GM18870 (cell line): ENCODE measurements around the gene C2CD2.

Experiments
- ATAC-seq: cut with Tn5 transposase; IDR thresholded peaks from one replicate; pipeline ENCODE4 v1.9.1; 2021; ENCODE audit warnings: moderate library complexity; ENCODE audit not compliant: unreplicated experiment

C2CD2 gene

DNA sequence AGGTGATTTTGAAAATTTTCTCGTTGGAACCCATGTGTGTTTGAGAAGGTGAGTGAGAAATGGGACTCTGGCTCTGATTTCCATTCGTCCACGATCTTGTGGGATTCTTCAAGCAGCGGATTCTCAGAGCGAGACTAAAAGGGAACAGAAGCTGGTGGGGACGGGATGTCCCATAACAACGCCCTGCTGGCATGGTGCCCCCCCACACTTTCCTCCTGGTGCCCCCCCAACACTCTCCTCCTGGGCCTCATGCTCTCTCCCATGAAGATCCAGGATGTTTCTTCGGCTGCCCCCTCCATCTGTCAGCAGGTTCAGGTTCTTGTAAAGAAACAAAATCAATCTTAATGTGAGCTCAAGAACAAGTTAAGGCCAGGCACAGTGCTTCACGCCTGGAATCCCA, 103.7 kb downstream of the C2CD2 start:
- no peak for ATAC-seq

DNA sequence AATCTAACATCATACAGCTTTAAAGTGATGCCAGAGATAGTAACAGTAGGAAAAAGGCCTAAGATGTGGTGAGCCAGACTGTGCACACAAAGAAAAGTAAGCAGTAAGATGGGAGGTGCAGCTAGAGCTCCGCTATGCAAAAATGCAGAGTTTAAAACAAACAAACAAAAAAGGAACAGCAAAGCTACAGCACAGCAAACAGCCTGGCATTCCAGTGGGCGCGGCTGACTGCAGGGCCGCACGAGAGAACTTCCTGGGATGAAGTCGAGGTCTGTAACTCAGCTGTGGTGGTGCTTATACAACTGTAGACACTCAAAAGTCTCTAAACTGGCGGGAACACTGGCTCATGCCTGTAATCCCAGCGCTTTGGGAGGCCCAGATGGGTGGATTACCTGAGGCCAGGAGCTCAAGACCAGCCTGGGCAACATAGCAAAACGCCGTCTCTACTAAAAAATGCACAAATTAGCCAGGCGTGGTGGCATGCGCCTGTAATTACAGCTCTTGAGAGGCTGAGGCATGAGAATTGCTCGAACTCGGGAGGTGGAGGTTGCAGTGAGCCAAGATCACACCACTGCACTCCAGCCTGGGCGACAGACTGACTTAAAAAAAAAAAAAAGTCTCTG, 104.7 kb downstream of the C2CD2 start:
- no peak for ATAC-seq

DNA sequence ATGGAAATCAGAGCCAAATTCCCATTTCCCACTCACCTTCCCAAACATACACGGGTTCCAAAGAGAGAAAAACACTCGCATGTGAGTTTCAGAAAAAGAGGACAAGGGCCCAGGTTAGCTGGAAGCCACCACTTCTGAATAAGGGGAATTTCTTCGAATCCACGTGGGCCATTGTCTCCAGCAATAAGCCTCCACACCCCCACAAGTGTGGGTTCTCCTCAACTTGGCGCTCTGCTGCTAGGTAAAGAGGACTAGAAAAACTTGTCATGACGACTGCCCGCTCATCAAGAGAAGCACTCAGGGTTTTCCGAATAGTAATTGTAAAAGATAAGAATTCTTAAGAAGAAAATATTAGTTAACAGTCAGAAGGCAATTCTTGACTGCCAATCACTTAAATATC, 105.3 kb downstream of the C2CD2 start:
- ATAC-seq: no peak

DNA sequence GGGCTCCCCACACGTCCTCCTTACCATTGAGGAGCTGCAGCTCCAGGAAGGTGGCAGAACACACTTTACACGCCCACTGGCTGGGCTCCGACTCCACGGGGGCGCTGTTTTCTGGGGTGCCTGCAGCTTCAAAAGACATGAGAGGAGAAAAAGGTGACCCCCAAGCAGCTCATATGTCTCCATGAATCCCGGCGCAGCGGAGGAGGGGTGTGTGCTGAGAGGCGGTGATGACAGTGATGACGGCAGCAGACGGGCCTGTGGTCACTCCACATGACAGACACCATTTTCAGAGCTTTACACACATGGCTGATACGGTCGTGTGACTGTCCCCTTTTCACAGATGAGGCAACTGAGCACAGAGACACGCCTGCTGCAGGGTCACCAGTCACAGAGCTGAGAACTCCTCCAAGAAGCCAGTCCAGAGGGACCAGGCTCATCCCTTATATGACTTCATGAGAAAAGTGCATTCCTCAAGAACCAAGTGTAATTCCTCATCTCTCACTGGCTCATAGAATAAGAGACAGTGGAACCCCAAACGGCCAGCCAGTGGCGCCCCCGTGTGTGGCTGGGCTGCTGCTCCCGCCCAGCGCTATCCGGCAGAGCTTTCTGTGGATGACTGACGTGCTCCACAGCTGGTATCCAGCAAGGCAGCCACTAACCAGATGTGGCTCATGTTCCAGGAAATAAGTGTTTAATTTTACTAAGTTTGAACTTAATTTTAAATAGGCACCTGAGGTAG, 106.6 kb downstream of the C2CD2 start:
- ATAC-seq: no peak

DNA sequence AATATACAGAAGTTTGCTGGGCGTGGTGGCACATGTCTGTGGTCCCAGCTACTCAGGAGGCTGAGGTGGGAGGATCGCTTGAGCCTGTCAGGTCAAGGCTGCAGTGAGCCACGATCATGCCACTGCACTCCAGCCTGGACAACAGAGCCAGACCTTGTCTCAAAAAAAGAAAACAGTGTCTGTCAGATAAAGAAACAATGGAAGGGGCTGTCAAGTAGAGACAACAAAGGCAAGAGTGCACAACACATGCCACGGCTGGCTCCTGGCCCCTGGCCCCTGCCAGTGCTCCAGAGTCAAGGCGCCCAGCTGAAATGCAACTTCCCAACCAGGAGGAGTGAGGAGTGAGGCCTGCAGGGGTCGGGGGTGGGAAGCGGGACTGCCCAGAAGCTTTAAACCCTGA, 107.3 kb downstream of the C2CD2 start:
- no peak for ATAC-seq

DNA sequence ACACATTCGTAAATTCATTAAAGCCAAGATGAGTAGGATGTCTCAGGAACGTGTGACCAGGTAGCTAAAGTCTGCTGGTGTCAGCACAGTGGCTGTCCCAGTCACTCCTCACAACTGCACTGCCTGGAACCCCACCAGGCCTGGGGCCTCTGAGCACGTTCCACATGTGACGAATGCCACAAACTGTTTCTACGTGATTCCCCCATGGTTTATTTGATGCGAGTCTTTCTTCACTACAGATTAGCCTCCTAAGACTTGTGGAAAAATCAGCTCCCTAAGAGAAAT, 107.8 kb downstream of the C2CD2 start:
- no peak for ATAC-seq

DNA sequence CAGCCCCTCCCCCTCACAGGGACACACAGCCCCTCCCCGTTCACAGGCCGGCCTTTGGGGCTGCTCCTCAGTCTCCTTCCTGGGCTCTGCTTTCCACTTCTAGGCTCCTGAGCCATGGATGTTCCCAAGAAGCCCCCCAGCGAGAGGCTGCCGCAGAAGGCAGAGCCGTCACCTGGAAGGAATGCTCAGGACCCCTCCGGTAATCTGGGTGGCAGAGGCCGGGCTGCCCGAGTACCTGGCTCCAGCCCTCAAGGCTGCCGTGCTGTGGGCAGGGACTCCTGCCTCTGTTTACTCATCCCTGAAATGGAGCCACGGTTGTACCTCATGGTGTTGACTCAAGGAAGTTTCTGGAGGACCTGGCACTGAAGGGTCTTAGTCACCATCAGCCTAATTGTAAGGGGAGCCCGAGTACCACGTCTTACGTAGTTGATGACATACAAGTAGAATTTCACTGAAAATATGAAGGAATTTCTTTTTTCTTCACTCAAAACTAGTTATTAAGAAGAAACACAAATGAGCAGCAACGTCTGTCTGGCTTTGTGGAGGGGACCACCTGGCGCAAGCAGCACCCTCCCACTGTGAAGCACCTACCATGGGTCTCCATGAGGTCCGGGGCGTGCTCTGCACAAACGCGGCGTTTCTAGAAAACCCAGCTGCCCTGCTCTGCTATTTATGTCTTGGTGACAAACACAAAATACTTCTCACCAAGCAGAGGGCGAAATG, 108.3 kb downstream of the C2CD2 start:
- no peak for ATAC-seq

DNA sequence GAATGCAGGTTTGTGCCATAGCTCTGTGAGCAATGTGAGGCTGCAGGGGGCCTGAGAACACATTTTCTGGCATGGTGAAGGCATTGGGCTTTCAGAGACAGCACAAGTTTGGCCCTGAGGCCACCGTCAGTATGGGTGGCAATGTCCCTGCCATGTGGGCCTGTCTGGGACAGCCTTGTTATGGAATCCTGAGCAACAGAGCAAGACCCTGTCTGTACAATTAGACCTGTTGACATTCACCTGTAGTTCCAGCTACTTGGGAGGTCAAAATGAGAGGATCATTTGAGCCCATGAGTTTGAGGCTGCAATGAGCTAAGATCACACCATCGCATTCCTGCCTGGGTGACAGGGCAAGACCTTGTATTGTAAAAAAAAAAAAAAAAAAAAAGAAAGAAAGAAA, 110.2 kb downstream of the C2CD2 start:
- no peak for ATAC-seq

DNA sequence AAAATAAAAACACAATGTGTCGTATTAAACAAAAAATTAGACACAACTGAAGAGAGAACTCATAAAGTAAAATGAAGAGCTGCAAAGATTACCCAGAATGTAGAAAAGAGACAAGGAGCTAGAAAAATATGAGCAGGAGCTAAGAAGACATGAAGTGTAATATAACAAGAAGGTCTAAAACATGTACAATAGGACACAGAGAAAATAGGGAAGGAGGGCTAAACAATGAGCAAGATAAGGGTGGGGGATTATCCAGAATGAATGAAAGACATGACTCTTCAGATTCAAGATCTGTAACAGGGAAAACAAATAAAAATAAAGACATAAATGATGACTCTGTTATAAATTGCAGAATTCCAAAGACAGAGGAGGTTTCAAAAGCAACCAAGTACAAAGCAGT, 112.9 kb downstream of the C2CD2 start:
- ATAC-seq: no peak

DNA sequence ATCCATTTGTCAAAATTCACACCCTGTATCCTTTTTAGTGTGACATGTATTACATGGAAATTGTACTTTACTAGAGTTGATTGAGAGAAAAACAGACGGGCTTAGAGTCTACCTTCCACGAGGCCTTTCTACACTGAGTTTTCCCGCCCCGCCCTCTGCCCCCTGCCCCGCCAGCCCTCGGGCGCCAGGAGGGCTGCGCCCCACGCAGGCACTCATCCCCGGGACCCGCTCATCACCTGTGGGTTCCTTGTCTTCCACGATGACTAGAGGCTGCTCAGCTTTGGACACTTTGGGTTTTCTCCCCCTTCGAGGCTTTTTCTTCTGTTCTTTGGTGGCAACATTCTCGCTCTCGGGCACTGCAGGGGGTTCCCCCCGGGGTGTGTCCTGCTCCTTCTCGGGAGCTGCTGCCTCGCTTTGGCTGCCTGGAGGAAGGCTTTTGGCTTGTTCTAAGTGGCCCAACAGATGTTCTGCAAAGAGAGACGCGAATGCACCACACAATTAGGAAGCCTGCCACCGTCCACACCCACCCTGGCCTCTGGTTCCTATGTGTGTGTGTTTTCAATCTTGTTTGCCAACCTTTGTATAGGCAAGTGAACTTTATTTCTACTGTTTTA, 114.3 kb downstream of the C2CD2 start:
- no peak for ATAC-seq

DNA sequence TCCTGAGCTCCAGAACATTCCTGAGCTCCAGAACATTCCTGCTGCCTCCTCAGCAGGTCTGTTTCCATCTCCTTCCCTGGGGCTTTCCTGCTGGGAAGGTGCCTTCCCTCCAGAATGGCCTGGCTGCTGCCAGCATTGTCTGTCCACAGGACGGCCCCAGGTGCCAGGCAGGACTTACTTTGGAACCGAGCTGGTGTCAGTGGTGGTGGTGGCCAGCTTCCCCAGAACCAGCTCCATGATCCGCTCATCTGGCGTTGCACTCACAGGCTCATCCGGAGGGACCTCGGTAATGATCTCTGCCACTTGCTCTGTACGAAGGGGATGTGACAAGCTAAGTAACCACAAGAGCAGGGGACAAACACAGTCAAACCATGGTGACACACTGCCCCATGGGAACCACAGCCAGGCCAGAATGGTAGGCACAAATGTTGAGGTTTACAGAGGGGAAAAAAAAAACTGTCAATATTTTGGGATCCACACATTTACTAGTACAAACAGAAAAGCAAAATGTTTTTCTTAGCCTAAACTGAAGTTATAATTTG, 116.0 kb downstream of the C2CD2 start:
- no peak for ATAC-seq

DNA sequence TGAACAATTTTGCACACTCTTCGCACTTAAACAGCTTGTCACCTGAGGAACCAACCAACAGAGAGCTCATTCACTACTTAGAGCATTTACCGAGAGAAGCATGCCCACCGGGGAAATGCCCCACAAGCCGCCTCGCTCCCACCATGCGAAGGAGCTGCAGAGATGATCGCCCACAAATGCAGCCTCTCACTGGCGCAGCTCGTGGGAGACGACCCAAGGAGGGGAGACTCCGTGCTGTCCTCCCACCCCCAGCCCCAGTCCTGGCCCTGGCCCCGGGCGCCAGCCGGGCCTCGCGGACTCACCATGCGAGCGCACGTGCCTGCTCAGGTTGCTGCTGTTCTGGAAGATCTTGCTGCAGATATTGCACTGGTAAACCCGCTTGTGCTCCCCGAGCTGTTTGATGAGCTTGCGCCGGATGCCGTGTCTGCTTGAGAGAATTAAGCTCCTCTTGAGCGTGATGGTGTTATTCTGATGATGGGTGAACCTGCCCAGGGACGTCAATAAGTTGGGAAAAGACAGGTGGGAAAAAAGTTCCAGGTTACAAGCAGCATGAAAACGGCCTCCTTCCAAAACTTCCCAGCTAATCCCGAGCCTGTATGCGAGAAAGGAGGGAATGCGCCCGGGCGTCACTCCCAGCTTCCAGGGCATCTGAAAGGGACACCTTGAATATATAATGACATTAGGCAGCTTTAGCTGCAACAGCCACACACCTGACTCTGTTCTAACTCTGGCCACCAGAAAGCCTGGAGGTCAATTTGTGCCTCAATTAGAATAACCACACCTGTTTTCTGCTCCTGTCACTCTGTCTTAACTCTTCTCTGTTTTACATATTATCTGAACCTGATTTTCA, 117.4 kb downstream of the C2CD2 start:
- ATAC-seq: no peak

DNA sequence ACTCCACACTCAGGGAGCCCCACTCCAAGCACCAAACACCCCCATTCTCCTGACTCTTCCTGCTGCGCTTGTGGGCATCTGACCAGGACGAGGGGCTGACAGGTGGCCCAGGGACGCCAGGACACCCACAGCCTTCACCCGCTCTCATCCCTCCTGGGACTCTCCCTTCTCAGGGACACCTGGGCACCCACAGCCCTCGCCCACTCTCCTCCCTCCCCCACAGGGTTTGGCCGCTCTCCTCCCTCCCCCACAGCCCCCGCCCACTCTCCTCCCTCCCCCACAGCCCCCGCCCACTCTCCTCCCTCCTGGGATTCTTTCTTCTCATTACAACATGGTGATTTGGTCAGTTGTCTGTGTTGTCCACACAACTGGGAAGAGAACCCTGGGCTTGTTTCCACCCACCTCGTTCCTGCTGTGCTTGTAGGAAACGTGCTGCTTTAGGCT, 118.1 kb downstream of the C2CD2 start:
- no peak for ATAC-seq
